PC-9 (cell line): ENCODE data around the gene CETN3.

Experiments
- EZH2 ChIP-seq: fragments of 200-600 bp; sonication (generic); IDR thresholded peaks from 2 replicates; pipeline ENCODE4 v1.8.0; 2017; ENCODE audit warnings: antibody characterized with exemption, low read depth
- TF ChIP-seq, protein P1 (sequence below): fragments of 200-600 bp; sonication (generic); conservative IDR thresholded peaks from 2 replicates; pipeline ENCODE4 v1.6.1; 2017; ENCODE audit warnings: mixed run types, antibody characterized with exemption, mild to moderate bottlenecking, moderate library complexity

GRCh38 chr5:90351101-90351500, 58.5 kb downstream of the CETN3 start:
- TF ChIP-seq, protein P1, sequence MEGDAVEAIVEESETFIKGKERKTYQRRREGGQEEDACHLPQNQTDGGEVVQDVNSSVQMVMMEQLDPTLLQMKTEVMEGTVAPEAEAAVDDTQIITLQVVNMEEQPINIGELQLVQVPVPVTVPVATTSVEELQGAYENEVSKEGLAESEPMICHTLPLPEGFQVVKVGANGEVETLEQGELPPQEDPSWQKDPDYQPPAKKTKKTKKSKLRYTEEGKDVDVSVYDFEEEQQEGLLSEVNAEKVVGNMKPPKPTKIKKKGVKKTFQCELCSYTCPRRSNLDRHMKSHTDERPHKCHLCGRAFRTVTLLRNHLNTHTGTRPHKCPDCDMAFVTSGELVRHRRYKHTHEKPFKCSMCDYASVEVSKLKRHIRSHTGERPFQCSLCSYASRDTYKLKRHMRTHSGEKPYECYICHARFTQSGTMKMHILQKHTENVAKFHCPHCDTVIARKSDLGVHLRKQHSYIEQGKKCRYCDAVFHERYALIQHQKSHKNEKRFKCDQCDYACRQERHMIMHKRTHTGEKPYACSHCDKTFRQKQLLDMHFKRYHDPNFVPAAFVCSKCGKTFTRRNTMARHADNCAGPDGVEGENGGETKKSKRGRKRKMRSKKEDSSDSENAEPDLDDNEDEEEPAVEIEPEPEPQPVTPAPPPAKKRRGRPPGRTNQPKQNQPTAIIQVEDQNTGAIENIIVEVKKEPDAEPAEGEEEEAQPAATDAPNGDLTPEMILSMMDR = no peak
- no peak for TF ChIP-seq EZH2
